Memory B cell (primary cell): ENCODE results near the gene IFT20.
A peak's percentile ranks its signal among the peaks of the same experiment; 100 is the strongest.
"Not testable (repeated sequence)": the region's sequence is repeated elsewhere in the genome, so short reads cannot be mapped to it uniquely, and the experiment has no call there.

Experiments
- ATAC-seq: fragments of 150-1000 bp; cut with Tn5 transposase; 2 replicates; pipeline ENCODE4 v1.10.0; 2021; ENCODE audit warnings: low read depth, mild to moderate bottlenecking, moderate library complexity
- DNase-seq, 2 donors: peaks; one replicate each; pipeline ENCODE4 v3.0.0; 2022; ENCODE audit warnings: low spot score in 2 of 2
- H3K27ac Mint-ChIP-seq: one replicate; pipeline ENCODE4 v1.8.0; 2022; ENCODE audit warnings: mild to moderate bottlenecking, moderate library complexity, mixed read lengths
- H3K27me3 Mint-ChIP-seq: one replicate; pipeline ENCODE4 v1.8.0; 2022; ENCODE audit warnings: mixed read lengths
- H3K36me3 Mint-ChIP-seq: one replicate; pipeline ENCODE4 v1.8.0; 2022; ENCODE audit warnings: mild to moderate bottlenecking, mixed read lengths
- H3K4me1 Mint-ChIP-seq: one replicate; pipeline ENCODE4 v1.8.0; 2022; ENCODE audit warnings: mixed read lengths
- H3K4me3 Mint-ChIP-seq: one replicate; pipeline ENCODE4 v1.8.0; 2022; ENCODE audit warnings: mild to moderate bottlenecking, moderate library complexity, mixed read lengths
- H3K9me3 Mint-ChIP-seq: one replicate; pipeline ENCODE4 v1.8.0; 2022; ENCODE audit warnings: mixed read lengths

The IFT20 gene

DNA sequence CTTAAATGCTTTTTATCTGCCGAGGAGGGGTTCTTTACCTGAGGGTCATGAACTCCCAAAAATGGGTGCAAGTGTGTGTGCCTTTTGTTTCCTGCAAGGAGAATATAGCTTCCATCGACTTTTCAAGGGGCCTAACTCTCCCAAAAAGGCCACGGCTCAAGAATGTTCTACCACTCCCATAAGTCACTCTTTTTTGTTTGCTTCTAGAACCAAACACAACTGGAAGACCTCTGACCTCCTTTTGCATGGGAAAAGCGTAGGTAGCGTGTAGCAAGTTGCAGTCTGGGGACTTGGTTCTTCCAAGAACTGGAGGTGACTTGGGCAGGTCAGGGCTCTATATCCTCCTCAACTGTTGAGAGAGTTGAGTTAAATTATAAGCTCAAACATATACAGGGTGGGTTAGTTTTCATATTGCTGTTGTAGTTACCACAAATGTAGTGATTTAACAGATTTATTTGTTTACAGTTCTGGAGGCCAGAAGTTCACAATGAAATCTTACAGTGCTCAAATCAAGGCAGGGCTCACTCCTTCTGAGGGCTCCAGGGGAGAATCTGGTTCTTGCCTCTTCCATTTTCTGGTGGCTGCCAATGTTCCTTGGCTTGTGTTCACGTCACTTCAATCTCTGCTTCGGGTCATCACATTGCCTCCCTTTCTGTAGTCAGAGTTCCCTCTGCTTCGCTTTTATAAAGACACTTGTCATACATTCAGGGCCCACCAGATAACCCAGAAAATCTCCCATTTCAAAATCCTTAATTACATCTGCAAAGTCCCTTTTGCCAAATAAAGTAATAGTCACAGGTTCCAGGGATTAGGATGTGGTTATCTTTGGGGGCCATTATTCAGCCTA is 14.8 kb downstream of the IFT20 start:
- DNase-seq (no peak), ATAC-seq (no peak)
- peaks cover 19% of the 10 kb centered on the region for H3K4me1 Mint-ChIP-seq
- no peaks in the 10 kb centered on the region for H3K36me3 Mint-ChIP-seq
- H3K9me3 Mint-ChIP-seq: no peaks in the 10 kb centered on the region
- H3K27me3 Mint-ChIP-seq: no peaks in the 10 kb centered on the region
- H3K4me3 Mint-ChIP-seq: peak overlapping the region; percentile 92
- H3K27ac Mint-ChIP-seq: peak overlapping the region; percentile 38

DNA sequence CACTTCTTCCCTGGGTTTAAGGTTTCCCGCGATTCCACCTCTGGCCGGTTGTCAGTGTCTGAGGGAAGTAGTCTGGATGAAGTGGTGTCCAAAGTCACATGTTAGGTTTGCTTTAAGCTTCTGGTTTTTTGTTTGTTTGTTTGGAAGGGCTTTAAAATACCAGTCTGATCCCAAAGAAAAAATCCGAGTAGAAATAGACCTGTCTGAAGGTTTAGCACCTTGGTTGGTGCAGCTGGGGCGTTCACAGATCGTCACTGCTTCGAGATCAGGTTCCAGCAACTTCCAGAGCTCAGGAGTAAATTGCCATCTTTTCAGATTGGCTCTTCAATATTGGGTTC is 15.7 kb downstream of the IFT20 start:
- no peak for DNase-seq
- Mint-ChIP-seq H3K4me1 (peaks cover 19% of the 10 kb centered on the region), H3K4me3 (peak overlapping the region; percentile 92), H3K9me3 (no peaks in the 10 kb centered on the region), H3K27me3 (no peaks in the 10 kb centered on the region), H3K27ac (peak overlapping the region; percentile 85), H3K36me3 (no peaks in the 10 kb centered on the region)
- ATAC-seq: no peak

- H3K36me3 Mint-ChIP-seq: no peaks in the 10 kb centered on the region
- peak within 1 kb of the TSS; percentile 92 for H3K4me3 Mint-ChIP-seq
- peak; percentile 83 to 91 for DNase-seq
- H3K27ac Mint-ChIP-seq: peak within 1 kb of the TSS; percentile 85
- no peaks in the 10 kb centered on the region for H3K27me3 Mint-ChIP-seq
- H3K4me1 Mint-ChIP-seq: peaks cover 19% of the 10 kb centered on the region
- ATAC-seq: peak; percentile 96
- no peaks in the 10 kb centered on the region for H3K9me3 Mint-ChIP-seq
These were observed 16.3 kb downstream of the IFT20 start, which contains the start of gene TMEM97 for GRCh38 chr17:28318759-28319597. TMEM97 (plus strand) TSS chr17:28319200; CDS start chr17:28319240, 40 bp downstream.

GRCh38 chr17:28317966-28318758 is 17.1 kb downstream of the IFT20 start:
- H3K27ac Mint-ChIP-seq: no peak overlapping the region
- H3K36me3 Mint-ChIP-seq: no peaks in the 10 kb centered on the region
- H3K9me3 Mint-ChIP-seq: no peaks in the 10 kb centered on the region
- peaks cover 19% of the 10 kb centered on the region for H3K4me1 Mint-ChIP-seq
- ATAC-seq (peak; percentile 12), DNase-seq (peak in 1 of 2 donors; percentile 25)
- H3K4me3 Mint-ChIP-seq: peak overlapping the region; percentile 92
- H3K27me3 Mint-ChIP-seq: no peaks in the 10 kb centered on the region

- Mint-ChIP-seq H3K4me3 (no peak overlapping the region), H3K27me3 (no peaks in the 10 kb centered on the region), H3K4me1 (peaks cover 19% of the 10 kb centered on the region), H3K27ac (no peak overlapping the region), H3K36me3 (no peaks in the 10 kb centered on the region), H3K9me3 (no peaks in the 10 kb centered on the region)
- DNase-seq (no peak), ATAC-seq (no peak)
These were observed 17.9 kb downstream of the IFT20 start for GRCh38 chr17:28317099-28317965.

DNA sequence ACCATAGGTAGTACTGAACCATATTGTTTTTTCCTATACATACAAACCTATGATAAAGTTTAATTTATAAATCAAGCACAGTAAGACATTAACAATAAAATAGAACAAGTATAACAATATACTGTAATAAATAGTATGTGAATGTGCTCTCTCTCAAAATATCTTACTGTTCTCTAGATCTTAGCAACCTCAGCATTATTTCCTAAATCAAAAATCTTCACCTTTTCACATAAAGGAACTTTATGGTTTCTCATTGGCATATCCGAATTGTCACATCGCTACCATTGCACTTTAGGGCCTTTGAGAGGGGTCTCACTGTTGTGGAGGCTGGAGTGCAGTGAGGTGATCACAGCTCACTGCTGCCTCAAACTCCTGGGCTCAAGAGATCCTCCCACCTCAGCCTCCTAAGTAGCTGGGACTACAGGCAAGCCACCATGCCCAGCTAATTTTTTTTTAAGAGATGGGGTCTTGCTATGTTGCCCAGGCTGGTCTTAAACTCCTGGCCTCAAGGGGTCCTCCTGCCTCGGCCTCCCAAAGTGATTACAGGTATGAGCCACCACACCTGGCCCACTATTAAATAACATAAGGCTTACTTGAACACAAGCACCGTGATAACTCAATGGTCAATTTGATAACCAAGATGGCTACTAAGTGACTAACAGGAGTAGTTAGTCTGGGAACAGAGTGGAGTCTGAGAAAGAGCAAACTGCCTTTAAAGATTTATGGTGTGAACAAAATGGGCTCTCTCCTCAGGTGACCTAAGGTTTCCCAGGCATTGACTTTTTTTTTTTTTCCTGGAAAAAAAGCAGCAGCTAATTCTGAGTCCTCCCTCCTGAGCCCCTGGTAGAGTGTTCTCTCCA is 19.2 kb downstream of the IFT20 start:
- no peaks in the 10 kb centered on the region for H3K9me3 Mint-ChIP-seq
- H3K4me1 Mint-ChIP-seq: peaks cover 19% of the 10 kb centered on the region
- ATAC-seq (no peak), DNase-seq (no peak)
- no peak overlapping the region for H3K4me3 Mint-ChIP-seq
- no peaks in the 10 kb centered on the region for H3K27me3 Mint-ChIP-seq
- no peaks in the 10 kb centered on the region for H3K36me3 Mint-ChIP-seq
- H3K27ac Mint-ChIP-seq: no peak overlapping the region

DNA sequence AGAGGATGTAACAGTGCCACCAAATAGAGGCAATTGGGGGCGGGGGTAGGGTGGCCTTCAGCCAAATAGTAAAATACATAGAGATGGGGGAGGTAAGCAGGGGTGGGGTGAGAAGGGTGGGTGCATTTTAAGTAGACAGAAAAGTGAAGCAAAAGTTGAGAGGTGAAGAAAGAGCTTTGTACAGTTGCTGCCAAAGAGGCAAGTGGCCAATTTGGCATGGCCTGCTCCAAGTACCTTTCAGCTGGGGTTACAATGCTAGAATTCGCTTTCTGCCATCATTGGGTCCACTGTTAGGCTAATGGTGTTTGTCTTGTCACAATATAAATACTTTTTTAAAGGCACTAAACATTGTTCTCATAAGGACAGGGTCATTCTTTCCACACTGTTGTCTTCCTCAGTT is 21.4 kb downstream of the IFT20 start:
- Mint-ChIP-seq H3K27me3 (no peaks in the 10 kb centered on the region), H3K4me1 (peaks cover 10% of the 10 kb centered on the region), H3K27ac (no peak overlapping the region), H3K9me3 (no peaks in the 10 kb centered on the region), H3K4me3 (no peak overlapping the region), H3K36me3 (no peaks in the 10 kb centered on the region)
- ATAC-seq (no peak), DNase-seq (no peak)

- Mint-ChIP-seq H3K9me3 (no peaks in the 10 kb centered on the region), H3K4me3 (no peak overlapping the region), H3K27me3 (peaks cover 6% of the 10 kb centered on the region), H3K27ac (no peak overlapping the region), H3K4me1 (no peaks in the 10 kb centered on the region), H3K36me3 (no peaks in the 10 kb centered on the region)
- DNase-seq (no peak), ATAC-seq (no peak)
These were observed 28.3 kb downstream of the IFT20 start for GRCh38 chr17:28306954-28307401.

GRCh38 chr17:28298449-28298848 is 36.8 kb downstream of the IFT20 start:
- ATAC-seq: no peak
- peaks cover 4% of the 10 kb centered on the region for H3K27me3 Mint-ChIP-seq
- no peak overlapping the region for H3K4me3 Mint-ChIP-seq
- H3K36me3 Mint-ChIP-seq: no peaks in the 10 kb centered on the region
- no peaks in the 10 kb centered on the region for H3K9me3 Mint-ChIP-seq
- peaks cover 4% of the 10 kb centered on the region for H3K4me1 Mint-ChIP-seq
- no peak for DNase-seq
- no peak overlapping the region for H3K27ac Mint-ChIP-seq

DNA sequence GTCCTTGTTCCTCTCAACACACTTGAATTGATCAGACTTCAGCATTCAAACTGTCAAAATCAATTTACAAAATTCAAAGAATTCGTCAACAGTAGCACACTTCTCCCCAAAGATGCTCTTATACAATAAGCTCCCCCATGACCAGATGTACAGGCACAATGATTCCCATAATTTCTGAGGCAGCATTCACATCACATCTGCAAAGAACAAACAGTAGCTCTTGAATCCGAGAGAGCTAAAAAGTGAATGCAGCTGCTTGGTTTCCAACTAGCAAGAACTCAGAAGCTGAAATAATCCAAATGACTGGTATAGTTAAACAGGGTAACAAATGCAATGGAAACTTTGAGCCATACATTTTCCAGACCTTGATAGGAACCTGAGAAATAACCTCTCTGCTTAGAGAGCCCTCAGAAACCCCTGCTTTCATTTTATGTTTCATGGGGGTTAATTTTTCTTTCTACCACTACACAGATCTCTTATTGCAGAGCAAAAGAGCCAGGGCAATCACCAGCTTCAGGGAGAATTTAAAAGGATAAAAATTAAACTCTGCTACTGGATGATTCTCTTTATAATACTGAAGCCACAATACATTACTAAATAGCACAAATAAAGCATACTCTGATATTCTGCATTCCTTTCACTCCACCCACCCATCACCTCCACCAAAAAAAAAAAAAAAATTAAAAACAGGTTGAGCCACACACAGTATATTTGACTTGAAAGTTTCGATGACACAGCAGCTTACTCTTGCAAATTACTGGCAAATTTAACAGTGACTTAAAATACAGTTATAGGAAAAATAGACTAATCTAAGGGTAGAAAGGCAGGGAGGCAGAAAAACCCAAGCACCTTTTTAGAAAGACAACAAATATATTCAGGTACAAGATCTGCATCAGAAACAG is 39.3 kb downstream of the IFT20 start:
- ATAC-seq (no peak), DNase-seq (no peak)
- Mint-ChIP-seq H3K27ac (peak overlapping the region; percentile 51), H3K4me3 (no peak overlapping the region), H3K36me3 (no peaks in the 10 kb centered on the region), H3K9me3 (no peaks in the 10 kb centered on the region), H3K27me3 (peaks cover 3% of the 10 kb centered on the region), H3K4me1 (peaks cover 9% of the 10 kb centered on the region)

- H3K27ac Mint-ChIP-seq: no peak overlapping the region
- no peaks in the 10 kb centered on the region for H3K36me3 Mint-ChIP-seq
- ATAC-seq (peak; percentile 89), DNase-seq (no peak)
- no peak overlapping the region for H3K4me3 Mint-ChIP-seq
- no peaks in the 10 kb centered on the region for H3K9me3 Mint-ChIP-seq
- peaks cover 3% of the 10 kb centered on the region for H3K27me3 Mint-ChIP-seq
- peaks cover 7% of the 10 kb centered on the region for H3K4me1 Mint-ChIP-seq
These were observed 41.3 kb downstream of the IFT20 start for GRCh38 chr17:28293994-28294393.

- not testable (repeated sequence) for ATAC-seq, H3K36me3 Mint-ChIP-seq, H3K4me3 Mint-ChIP-seq, H3K4me1 Mint-ChIP-seq, DNase-seq, H3K9me3 Mint-ChIP-seq, H3K27me3 Mint-ChIP-seq
- H3K27ac Mint-ChIP-seq: peak overlapping the region; percentile 47
These were observed 42.4 kb downstream of the IFT20 start for GRCh38 chr17:28292878-28293277.
